GM23338 (cell line): ENCODE data around the gene SEPTIN3. TPM values are rescaled to one million over a fixed set of nuclear protein-coding genes. Genes with fewer than 3 reads are reported as not detected.

Source experiments
- ATAC-seq: fragments of 200-7000 bp; cut with Tn5 transposase; 3 replicates; pipeline ENCODE4 v1.9.1; 2020
- DNase-seq: peaks from one replicate; pipeline ENCODE4 v3.0.0-alpha.2; 2015; ENCODE audit warnings: low spot score
- H2AFZ ChIP-seq: fragments of 200-600 bp; sonication (generic); 2 replicates; pipeline ENCODE4 v1.8.0; 2016; ENCODE audit warnings: antibody characterized with exemption, mild to moderate bottlenecking, moderate library complexity
- H3F3A ChIP-seq: fragments of 200-600 bp; sonication (generic); replicated peaks from 2 replicates; pipeline ENCODE4 v1.8.0; 2017; ENCODE audit warnings: antibody characterized with exemption, mixed run types, low read depth
- H3K27ac ChIP-seq: fragments of 200-600 bp; sonication (generic); 2 replicates; pipeline ENCODE4 v1.6.1; 2016; ENCODE audit warnings: low read depth
- H3K27me3 ChIP-seq: fragments of 200-600 bp; sonication (generic); 2 replicates; pipeline ENCODE4 v1.8.0; 2016; ENCODE audit warnings: mild to moderate bottlenecking, mixed run types, moderate library complexity; ENCODE audit not compliant: insufficient read depth
- H3K36me3 ChIP-seq: fragments of 200-600 bp; sonication (generic); 2 replicates; pipeline ENCODE4 v1.8.0; 2016; ENCODE audit warnings: mild to moderate bottlenecking; ENCODE audit not compliant: insufficient read depth
- H3K4me1 ChIP-seq: fragments of 200-600 bp; sonication (generic); 2 replicates; pipeline ENCODE4 v1.8.0; 2016; ENCODE audit warnings: mild to moderate bottlenecking, moderate library complexity; ENCODE audit not compliant: insufficient read depth
- H3K4me2 ChIP-seq: fragments of 200-600 bp; sonication (generic); 2 replicates; pipeline ENCODE4 v1.7.1; 2017; ENCODE audit warnings: mixed run types
- H3K4me3 ChIP-seq: fragments of 200-600 bp; sonication (generic); 2 replicates; pipeline ENCODE4 v1.6.1; 2016; ENCODE audit warnings: mixed run types
- H3K79me2 ChIP-seq: fragments of 200-600 bp; sonication (generic); replicated peaks from 2 replicates; pipeline ENCODE4 v1.8.0; 2017; ENCODE audit warnings: mild to moderate bottlenecking; ENCODE audit not compliant: insufficient read depth
- H3K9me2 ChIP-seq: fragments of 200-600 bp; sonication (generic); 2 replicates; pipeline ENCODE4 v1.8.0; 2017; ENCODE audit not compliant: insufficient read depth
- H4K20me1 ChIP-seq: fragments of 200-600 bp; sonication (generic); replicated peaks from 2 replicates; pipeline ENCODE4 v1.8.0; 2017; ENCODE audit warnings: mild to moderate bottlenecking; ENCODE audit not compliant: insufficient read depth
- H3K27ac Mint-ChIP-seq: 2 replicates; pipeline ENCODE4 v1.8.0; 2020; ENCODE audit warnings: inconsistent platforms, mild to moderate bottlenecking, moderate library complexity, mixed read lengths
- H3K27me3 Mint-ChIP-seq: 3 replicates; pipeline ENCODE4 v1.8.0; 2022; ENCODE audit warnings: low read depth, mild to moderate bottlenecking, moderate library complexity, mixed read lengths, inconsistent platforms; ENCODE audit not compliant: insufficient read depth, poor library complexity
- H3K36me3 Mint-ChIP-seq: 3 replicates; pipeline ENCODE4 v1.8.0; 2021; ENCODE audit warnings: low read depth, mild to moderate bottlenecking, inconsistent platforms, moderate library complexity, mixed read lengths
- H3K4me1 Mint-ChIP-seq: 3 replicates; pipeline ENCODE4 v1.8.0; 2020; ENCODE audit warnings: mild to moderate bottlenecking, inconsistent platforms, mixed read lengths
- H3K4me3 Mint-ChIP-seq: 3 replicates; pipeline ENCODE4 v1.8.0; 2021; ENCODE audit warnings: moderate library complexity, mild to moderate bottlenecking, inconsistent platforms, mixed read lengths
- H3K9me3 Mint-ChIP-seq: 3 replicates; pipeline ENCODE4 v1.8.0; 2020; ENCODE audit warnings: moderate library complexity, mild to moderate bottlenecking, inconsistent platforms, mixed read lengths
- CREB1 ChIP-seq: fragments of 250-450 bp; sonication (Bioruptor Pico); IDR thresholded peaks from 2 replicates; pipeline ENCODE4 v1.5.0; 2020; ENCODE audit warnings: low read depth, mild to moderate bottlenecking, moderate library complexity
- EZH2 ChIP-seq: fragments of 200-600 bp; sonication (generic); IDR thresholded peaks from one replicate; pipeline ENCODE4 v1.8.0; 2017; ENCODE audit warnings: antibody characterized with exemption, mild to moderate bottlenecking, low read depth; ENCODE audit not compliant: unreplicated experiment
- EZH2phosphoT487 ChIP-seq: fragments of 200-600 bp; sonication (generic); IDR thresholded peaks from one replicate; pipeline ENCODE4 v1.8.1; 2018; ENCODE audit warnings: antibody characterized with exemption; ENCODE audit not compliant: unreplicated experiment
- NANOG ChIP-seq: IDR thresholded peaks from 2 replicates; pipeline ENCODE4 v1.6.1; 2016; ENCODE audit warnings: antibody characterized with exemption, borderline replicate concordance
- POLR2AphosphoS5 ChIP-seq: IDR thresholded peaks from 2 replicates; pipeline ENCODE4 v1.6.1; 2016; ENCODE audit warnings: antibody characterized with exemption, low read depth
- STAT1 ChIP-seq: IDR thresholded peaks from one replicate; pipeline ENCODE4 v1.6.1; 2016; ENCODE audit warnings: antibody characterized with exemption; ENCODE audit not compliant: unreplicated experiment
- ZNF331 ChIP-seq: fragments of 250-450 bp; sonication (Bioruptor Pico); IDR thresholded peaks from 2 replicates; pipeline ENCODE4 v1.5.0; 2020; ENCODE audit warnings: low read depth, mild to moderate bottlenecking, moderate library complexity
- long read RNA-seq: library from polyadenylated mRNA; unstranded; transcript quantifications from one replicate; pipeline ENCODE4 v2.0.0, GENCODE V29; 2020; ENCODE audit not compliant: unreplicated experiment
- polyA plus RNA-seq: library from polyadenylated mRNA; unstranded; fragments of >200 nt; fragmentation: Nextera tagmentation; extraction: Ambion mirVana; gene quantifications from 2 replicates; pipeline ENCODE4 v1.2.1, GENCODE V29; 2016
- total RNA-seq: library from RNA; depleted of rRNA; stranded (reverse); fragments of >200 nt; shearing (Covaris generic); gene quantifications from 2 replicates; pipeline ENCODE4 v1.2.3, GENCODE V29; 2014; rRNA removed
- TF ChIP-seq, protein P1 (sequence below): IDR thresholded peaks from 2 replicates; pipeline ENCODE4 v1.6.1; 2016; ENCODE audit warnings: antibody characterized with exemption
- TF ChIP-seq, protein P2 (sequence below), 2 experiments: fragments of 200-600 bp in 1 of 2; sonication (generic) in 1 of 2; conservative IDR thresholded peaks; 2 replicates each; pipeline versions ENCODE4 v1.5.1 to v1.6.1; 2016 to 2017; ENCODE audit warnings: antibody characterized with exemption in 2 of 2, low read depth in 2 of 2, mild to moderate bottlenecking in 2 of 2, moderate library complexity in 1 of 2
- TF ChIP-seq, protein P3 (sequence below): fragments of 250-450 bp; sonication (Bioruptor Pico); IDR thresholded peaks from 2 replicates; pipeline ENCODE4 v1.5.0; 2020; ENCODE audit warnings: mild to moderate bottlenecking, moderate library complexity

Gene SEPTIN3, protein sequence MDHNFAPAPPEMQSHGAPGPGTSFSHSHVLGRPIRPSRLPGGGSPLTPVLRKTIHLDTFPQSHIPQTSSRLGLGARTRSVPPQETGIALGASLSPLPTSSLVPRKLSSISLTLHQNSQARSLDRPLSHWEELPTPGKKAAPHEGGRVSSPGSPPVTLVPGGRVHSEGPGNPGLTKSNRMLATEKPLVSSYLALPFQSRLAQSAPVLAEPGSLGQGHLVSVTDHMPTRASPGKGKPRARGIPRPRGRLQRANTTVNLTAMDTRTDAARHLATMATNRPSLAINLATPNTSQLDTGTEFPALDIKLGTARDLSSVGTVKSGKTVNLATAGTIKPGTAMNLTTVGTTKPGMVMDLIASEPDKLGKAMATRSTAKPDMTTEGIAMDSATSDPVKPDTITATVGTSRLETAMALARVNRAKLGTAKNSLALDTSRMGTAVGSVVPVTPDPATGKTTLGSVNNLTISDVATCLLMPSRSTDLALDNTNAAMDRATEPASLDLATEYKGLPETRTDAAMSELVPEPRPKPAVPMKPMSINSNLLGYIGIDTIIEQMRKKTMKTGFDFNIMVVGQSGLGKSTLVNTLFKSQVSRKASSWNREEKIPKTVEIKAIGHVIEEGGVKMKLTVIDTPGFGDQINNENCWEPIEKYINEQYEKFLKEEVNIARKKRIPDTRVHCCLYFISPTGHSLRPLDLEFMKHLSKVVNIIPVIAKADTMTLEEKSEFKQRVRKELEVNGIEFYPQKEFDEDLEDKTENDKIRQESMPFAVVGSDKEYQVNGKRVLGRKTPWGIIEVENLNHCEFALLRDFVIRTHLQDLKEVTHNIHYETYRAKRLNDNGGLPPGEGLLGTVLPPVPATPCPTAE
- total RNA-seq (28.4 and 30.7 TPM in 2 replicates), polyA plus RNA-seq (16.4 and 19.4 TPM in 2 replicates)
- long read RNA-seq, partial matches to known transcripts = 0 of 3 reads
- long read RNA-seq, other reads (novel, unspliced or antisense) = 3 of 3 reads

DNA sequence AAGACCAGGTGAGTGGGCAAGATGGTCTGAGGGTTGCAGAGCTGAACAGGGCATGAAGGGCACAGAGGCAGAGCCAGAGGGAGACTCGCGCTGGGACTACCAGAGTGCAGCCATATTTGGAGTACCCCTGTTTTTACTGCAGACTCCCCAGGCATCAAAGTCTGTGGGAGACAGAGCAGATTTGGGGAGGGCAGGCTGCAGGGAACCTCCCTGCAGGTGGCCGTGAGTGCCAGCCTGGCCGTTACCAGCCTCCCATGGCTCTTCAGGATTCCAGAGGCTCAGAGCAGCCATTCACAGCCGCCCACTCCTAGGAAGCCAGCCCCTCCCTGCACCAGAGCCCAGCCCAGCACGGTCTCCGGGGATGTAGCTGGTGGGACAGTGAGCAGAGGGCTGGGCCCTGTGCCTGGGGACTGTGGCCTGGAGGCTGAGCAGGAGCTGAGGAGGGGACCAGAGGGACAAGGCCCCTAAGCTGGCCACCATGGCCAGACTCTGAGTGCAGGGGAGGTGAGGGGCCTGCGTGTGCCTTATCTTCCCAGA is at the start of gene SEPTIN3:
Gene SEPTIN3 (plus strand): TSS at position 334 of the 537 bp plus-strand sequence. CDS start 2,050 bp downstream, outside the sequence.
- no peaks in the 10 kb centered on the region for H4K20me1 ChIP-seq
- no peak within 1 kb of the TSS for H3K4me2 ChIP-seq
- Mint-ChIP-seq H3K4me3 (no peak within 1 kb of the TSS), H3K27me3 (peaks cover 17% of the 10 kb centered on the region), H3K4me1 (peaks cover 10% of the 10 kb centered on the region; the same call in 2 of the 3 replicates), H3K9me3 (peaks cover 9% of the 10 kb centered on the region; the same call in 1 of the 3 replicates), H3K36me3 (no peaks in the 10 kb centered on the region), H3K27ac (no peak within 1 kb of the TSS)
- H2AFZ ChIP-seq = no peak within 1 kb of the TSS
- H3K36me3 ChIP-seq = no peaks in the 10 kb centered on the region
- no peaks in the 10 kb centered on the region; the same call in 1 of the 2 replicates for H3K4me1 ChIP-seq
- H3K4me3 ChIP-seq = no peak within 1 kb of the TSS
- 0 out of 2 replicates have a peak, but pooled peaks cover 2% of the 10 kb centered on the region for H3F3A ChIP-seq
- DNase-seq (no peak), ATAC-seq (peak; percentile 81)
- no peaks in the 10 kb centered on the region for H3K79me2 ChIP-seq
- peaks cover 8% of the 10 kb centered on the region for H3K27me3 ChIP-seq
- no peaks in the 10 kb centered on the region for H3K9me2 ChIP-seq
- no peak within 1 kb of the TSS for H3K27ac ChIP-seq
- TF ChIP-seq CREB1 (CRISPR knock-in tag) = no peak
- TF ChIP-seq, protein P1, sequence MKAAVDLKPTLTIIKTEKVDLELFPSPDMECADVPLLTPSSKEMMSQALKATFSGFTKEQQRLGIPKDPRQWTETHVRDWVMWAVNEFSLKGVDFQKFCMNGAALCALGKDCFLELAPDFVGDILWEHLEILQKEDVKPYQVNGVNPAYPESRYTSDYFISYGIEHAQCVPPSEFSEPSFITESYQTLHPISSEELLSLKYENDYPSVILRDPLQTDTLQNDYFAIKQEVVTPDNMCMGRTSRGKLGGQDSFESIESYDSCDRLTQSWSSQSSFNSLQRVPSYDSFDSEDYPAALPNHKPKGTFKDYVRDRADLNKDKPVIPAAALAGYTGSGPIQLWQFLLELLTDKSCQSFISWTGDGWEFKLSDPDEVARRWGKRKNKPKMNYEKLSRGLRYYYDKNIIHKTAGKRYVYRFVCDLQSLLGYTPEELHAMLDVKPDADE = no peak
- TF ChIP-seq EZH2 = no peak
- TF ChIP-seq, protein P2, sequence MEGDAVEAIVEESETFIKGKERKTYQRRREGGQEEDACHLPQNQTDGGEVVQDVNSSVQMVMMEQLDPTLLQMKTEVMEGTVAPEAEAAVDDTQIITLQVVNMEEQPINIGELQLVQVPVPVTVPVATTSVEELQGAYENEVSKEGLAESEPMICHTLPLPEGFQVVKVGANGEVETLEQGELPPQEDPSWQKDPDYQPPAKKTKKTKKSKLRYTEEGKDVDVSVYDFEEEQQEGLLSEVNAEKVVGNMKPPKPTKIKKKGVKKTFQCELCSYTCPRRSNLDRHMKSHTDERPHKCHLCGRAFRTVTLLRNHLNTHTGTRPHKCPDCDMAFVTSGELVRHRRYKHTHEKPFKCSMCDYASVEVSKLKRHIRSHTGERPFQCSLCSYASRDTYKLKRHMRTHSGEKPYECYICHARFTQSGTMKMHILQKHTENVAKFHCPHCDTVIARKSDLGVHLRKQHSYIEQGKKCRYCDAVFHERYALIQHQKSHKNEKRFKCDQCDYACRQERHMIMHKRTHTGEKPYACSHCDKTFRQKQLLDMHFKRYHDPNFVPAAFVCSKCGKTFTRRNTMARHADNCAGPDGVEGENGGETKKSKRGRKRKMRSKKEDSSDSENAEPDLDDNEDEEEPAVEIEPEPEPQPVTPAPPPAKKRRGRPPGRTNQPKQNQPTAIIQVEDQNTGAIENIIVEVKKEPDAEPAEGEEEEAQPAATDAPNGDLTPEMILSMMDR (conservative IDR thresholded peaks at IDR 0.05; ENCODE audit: low read depth in 2 of 2) = no peak
- TF ChIP-seq, protein P3, sequence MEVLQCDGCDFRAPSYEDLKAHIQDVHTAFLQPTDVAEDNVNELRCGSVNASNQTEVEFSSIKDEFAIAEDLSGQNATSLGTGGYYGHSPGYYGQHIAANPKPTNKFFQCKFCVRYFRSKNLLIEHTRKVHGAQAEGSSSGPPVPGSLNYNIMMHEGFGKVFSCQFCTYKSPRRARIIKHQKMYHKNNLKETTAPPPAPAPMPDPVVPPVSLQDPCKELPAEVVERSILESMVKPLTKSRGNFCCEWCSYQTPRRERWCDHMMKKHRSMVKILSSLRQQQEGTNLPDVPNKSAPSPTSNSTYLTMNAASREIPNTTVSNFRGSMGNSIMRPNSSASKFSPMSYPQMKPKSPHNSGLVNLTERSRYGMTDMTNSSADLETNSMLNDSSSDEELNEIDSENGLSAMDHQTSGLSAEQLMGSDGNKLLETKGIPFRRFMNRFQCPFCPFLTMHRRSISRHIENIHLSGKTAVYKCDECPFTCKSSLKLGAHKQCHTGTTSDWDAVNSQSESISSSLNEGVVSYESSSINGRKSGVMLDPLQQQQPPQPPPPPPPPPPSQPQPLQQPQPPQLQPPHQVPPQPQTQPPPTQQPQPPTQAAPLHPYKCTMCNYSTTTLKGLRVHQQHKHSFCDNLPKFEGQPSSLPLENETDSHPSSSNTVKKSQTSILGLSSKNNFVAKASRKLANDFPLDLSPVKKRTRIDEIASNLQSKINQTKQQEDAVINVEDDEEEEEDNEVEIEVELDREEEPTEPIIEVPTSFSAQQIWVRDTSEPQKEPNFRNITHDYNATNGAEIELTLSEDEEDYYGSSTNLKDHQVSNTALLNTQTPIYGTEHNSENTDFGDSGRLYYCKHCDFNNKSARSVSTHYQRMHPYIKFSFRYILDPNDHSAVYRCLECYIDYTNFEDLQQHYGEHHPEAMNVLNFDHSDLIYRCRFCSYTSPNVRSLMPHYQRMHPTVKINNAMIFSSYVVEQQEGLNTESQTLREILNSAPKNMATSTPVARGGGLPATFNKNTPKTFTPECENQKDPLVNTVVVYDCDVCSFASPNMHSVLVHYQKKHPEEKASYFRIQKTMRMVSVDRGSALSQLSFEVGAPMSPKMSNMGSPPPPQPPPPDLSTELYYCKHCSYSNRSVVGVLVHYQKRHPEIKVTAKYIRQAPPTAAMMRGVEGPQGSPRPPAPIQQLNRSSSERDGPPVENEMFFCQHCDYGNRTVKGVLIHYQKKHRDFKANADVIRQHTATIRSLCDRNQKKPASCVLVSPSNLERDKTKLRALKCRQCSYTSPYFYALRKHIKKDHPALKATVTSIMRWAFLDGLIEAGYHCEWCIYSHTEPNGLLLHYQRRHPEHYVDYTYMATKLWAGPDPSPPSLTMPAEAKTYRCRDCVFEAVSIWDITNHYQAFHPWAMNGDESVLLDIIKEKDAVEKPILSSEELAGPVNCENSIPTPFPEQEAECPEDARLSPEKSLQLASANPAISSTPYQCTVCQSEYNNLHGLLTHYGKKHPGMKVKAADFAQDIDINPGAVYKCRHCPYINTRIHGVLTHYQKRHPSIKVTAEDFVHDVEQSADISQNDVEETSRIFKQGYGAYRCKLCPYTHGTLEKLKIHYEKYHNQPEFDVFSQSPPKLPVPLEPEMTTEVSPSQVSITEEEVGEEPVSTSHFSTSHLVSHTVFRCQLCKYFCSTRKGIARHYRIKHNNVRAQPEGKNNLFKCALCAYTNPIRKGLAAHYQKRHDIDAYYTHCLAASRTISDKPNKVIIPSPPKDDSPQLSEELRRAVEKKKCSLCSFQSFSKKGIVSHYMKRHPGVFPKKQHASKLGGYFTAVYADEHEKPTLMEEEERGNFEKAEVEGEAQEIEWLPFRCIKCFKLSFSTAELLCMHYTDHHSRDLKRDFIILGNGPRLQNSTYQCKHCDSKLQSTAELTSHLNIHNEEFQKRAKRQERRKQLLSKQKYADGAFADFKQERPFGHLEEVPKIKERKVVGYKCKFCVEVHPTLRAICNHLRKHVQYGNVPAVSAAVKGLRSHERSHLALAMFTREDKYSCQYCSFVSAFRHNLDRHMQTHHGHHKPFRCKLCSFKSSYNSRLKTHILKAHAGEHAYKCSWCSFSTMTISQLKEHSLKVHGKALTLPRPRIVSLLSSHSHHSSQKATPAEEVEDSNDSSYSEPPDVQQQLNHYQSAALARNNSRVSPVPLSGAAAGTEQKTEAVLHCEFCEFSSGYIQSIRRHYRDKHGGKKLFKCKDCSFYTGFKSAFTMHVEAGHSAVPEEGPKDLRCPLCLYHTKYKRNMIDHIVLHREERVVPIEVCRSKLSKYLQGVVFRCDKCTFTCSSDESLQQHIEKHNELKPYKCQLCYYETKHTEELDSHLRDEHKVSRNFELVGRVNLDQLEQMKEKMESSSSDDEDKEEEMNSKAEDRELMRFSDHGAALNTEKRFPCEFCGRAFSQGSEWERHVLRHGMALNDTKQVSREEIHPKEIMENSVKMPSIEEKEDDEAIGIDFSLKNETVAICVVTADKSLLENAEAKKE (CRISPR knock-in tag) = no peak
- TF ChIP-seq POLR2AphosphoS5 = no peak
- no peak for TF ChIP-seq STAT1
- TF ChIP-seq ZNF331 (CRISPR knock-in tag) = no peak
- no peak for TF ChIP-seq EZH2phosphoT487
- no peak for TF ChIP-seq NANOG
